HG03108 (cell line): Measurements from ENCODE around the gene SHISA9.
"Not testable (repeated sequence)": the region's sequence is repeated elsewhere in the genome, so short reads cannot be mapped to it uniquely, and the experiment has no call there.

Experiments
- ATAC-seq: cut with Tn5 transposase; IDR thresholded peaks from one replicate; pipeline ENCODE4 v1.9.1; 2021; ENCODE audit warnings: moderate library complexity; ENCODE audit not compliant: unreplicated experiment

Gene SHISA9

GRCh38 chr16:12901597-12902461 is at the start of gene SHISA9:
Gene SHISA9 (plus strand): TSS chr16:12901598.
- ATAC-seq, result no peak

DNA sequence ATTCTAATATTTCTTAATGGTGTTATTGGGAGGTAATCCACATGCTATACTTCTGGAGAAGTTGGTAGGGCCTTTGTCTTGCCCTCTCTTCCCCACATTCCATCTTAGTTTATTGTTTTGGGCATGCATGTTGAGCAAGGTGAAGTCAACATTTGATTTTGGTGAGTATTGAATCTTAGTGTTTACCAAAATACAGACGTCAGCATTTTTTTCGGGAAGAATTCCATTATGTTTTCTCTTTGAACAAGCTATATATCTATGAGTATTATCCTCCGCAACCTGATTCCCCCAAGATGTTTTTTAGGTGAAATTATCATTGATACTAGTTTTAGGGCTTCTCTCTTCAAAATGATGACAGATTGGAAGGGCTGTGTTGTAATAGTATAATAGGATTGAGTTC is 47.4 kb upstream of the SHISA9 start:
- no peak for ATAC-seq

- not testable (repeated sequence) for ATAC-seq
Observed at GRCh38 chr16:12857435-12857834, 44.0 kb upstream of the SHISA9 start.

- no peak for ATAC-seq
Observed at GRCh38 chr16:12862327-12862726, 39.1 kb upstream of the SHISA9 start.

GRCh38 chr16:12862941-12863340 is 38.5 kb upstream of the SHISA9 start:
- ATAC-seq, result no peak

DNA sequence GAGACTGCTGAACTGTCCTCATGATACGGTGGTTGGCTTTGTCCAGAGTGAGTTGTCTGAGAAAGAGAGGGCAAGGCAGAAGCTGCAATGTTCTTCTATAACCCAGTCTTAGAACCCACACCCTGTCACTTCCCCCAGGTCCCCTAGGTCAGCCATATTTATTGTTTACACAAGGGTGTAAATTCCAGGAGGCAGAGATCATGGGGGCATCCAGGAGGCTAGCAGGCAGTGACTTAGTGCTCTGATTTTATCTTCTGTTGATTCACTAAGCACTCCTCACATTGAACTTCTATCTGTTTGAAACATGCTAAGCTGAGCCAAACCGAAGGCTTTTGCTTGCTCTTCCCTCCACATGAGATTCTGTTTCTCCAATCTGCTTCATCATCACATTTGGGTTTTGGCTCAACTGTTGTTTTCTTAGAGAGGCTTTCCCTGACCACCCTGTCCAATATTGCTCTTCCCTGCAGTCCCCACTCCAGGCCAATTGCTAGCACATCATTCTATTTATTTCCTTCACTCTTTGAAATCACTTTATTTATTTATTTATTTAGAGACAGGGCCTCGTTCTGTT is 34.3 kb upstream of the SHISA9 start:
- ATAC-seq, result no peak

- ATAC-seq, result no peak
Observed at GRCh38 chr16:12868169-12868568, 33.2 kb upstream of the SHISA9 start.

- ATAC-seq, result no peak
Observed at GRCh38 chr16:12868788-12869187, 32.6 kb upstream of the SHISA9 start.

DNA sequence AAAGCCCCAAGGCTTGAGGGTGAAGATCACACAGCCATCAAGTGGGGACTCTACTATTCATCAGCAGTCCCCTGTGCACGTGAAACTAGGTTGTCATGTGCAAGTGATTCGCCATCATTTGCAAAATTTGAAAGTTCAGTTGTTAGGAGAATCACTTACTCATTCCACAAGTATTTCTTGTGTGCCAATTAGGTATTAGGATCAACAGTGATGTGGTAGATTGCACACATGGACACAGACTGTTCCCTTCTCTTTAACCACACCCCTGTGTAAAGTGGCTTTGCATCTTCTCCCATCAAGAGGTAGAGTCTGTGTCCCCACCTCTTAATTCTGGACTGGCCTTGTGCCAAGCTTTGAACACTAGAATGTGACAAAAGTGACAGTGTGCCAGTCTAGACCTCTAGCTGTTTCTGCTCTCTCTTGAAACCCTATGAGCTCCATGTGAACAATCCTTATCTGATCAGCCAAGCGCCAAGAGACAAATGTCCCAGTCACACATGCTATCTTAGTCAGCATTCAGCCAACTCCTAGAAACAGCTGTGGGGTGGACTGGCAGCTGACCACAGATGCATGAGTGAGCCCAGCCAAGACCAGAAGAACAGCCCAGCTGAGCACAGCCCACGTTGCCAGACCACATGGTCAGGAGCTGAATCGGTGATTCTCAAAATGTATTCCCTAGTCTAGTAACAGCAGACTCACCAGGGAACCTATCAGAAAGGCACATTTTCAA is 31.5 kb upstream of the SHISA9 start:
- no peak for ATAC-seq

- no peak for ATAC-seq
Observed at GRCh38 chr16:12871784-12872183, 29.6 kb upstream of the SHISA9 start.

- no peak for ATAC-seq
Observed at GRCh38 chr16:12874186-12874585, 27.2 kb upstream of the SHISA9 start.

GRCh38 chr16:12876778-12877177 is 24.6 kb upstream of the SHISA9 start:
- ATAC-seq, result no peak

- no peak for ATAC-seq
Observed at GRCh38 chr16:12878973-12879372, 22.4 kb upstream of the SHISA9 start.

GRCh38 chr16:12879812-12880211 is 21.6 kb upstream of the SHISA9 start:
- no peak for ATAC-seq

DNA sequence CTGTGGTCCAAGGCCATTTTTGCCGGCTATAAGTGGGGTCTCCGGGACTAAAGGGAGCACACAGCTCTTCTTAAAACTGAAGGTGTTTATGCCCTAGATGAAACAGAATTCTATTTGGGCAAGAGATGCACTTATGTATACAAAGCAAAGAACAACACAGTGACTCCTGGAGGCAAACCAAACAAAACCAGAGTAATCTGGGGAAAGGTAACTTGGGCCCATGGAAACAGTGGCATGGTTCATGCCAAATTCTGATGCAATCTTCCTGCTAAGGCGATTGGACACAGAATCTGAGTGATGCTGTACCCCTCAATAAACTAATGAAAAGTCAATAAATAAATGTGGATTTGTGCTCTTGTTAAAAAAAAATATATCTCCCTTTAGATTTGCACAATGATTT is 20.2 kb upstream of the SHISA9 start:
- no peak for ATAC-seq

- no peak for ATAC-seq
Observed at GRCh38 chr16:12881740-12882139, 19.7 kb upstream of the SHISA9 start.

DNA sequence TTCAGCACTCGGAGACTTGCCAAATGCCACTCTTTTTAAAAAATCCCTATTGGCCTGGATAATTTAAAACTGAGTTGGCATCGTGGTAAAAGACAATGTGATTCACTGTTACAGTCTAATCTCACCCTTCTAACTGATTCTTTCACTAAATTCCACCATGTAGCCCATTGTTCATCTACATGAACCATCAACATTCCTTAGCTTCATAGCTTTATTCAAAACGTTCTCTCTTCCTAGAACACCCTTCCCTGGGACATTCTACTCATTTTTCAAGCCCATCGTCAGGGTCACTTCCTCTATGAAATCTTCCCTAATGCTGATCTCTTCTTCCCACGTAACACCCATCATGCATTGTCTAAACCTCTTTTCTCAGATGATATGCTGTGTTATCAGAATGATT is 15.7 kb upstream of the SHISA9 start:
- no peak for ATAC-seq

GRCh38 chr16:12891836-12892235 is 9.6 kb upstream of the SHISA9 start:
- ATAC-seq, result no peak

- no peak for ATAC-seq
Observed at GRCh38 chr16:12893050-12893750, 8.2 kb upstream of the SHISA9 start.

- ATAC-seq, result no peak
Observed at GRCh38 chr16:12896562-12896961, 4.8 kb upstream of the SHISA9 start.

GRCh38 chr16:12898551-12898950 is 2.8 kb upstream of the SHISA9 start:
- ATAC-seq, result no peak
